HCT116 (cell line): ENCODE measurements around the gene NR2C2. TPM values are rescaled to one million over a fixed set of nuclear protein-coding genes. Genes with fewer than 3 reads are reported as not detected.

Experiments used
- ATAC-seq: fragments of 200-7000 bp; cut with Tn5 transposase; 2 replicates; pipeline ENCODE4 v1.9.1; 2020; ENCODE audit warnings: mild to moderate bottlenecking, moderate library complexity
- BruUV-seq: library from RNA; stranded (reverse); fragments of 400-500 nt; replicated peaks from 2 replicates; lab custom pipeline; 2021; lab: Mats Ljungman, UMichigan
- CTCF ChIA-PET: fragments of 300-600 bp; sonication (Branson Sonifier 250); formaldehyde crosslinking; loops from one replicate; lab custom pipeline; 2021; ENCODE audit warnings: antibody characterized with exemption; lab: Charles Lee
- POLR2A ChIA-PET: fragments of 300-600, 350-600 bp; sonication (Branson Sonifier 250); formaldehyde crosslinking; loops from one replicate; lab custom pipeline; 2021; ENCODE audit warnings: antibody characterized with exemption; lab: Charles Lee
- RAD21 ChIA-PET, 2 experiments: fragments of 300-600 bp; sonication (Branson Sonifier 250); formaldehyde crosslinking; loops; one replicate each; lab custom pipeline; 2023; ENCODE audit warnings: low total read pairs in 2 of 2; ENCODE audit not compliant: uncharacterized antibody in 2 of 2, unreplicated experiment in 2 of 2, low non-redundant PET in 1 of 2; lab: Charles Lee
- DNase-seq: peaks from one replicate; pipeline ENCODE4 v3.0.0-alpha.2; 2010; ENCODE audit warnings: low read depth, low spot score
- H2AFZ ChIP-seq: fragments of 200-600 bp; shearing (Covaris generic), sonication (generic); 2 replicates; pipeline ENCODE4 v1.6.1; 2017; ENCODE audit warnings: low read depth, mixed run types, mixed read lengths, antibody characterized with exemption, low read length; ENCODE audit not compliant: poor library complexity, severe bottlenecking
- H3K27ac ChIP-seq: 2 replicates; pipeline ENCODE4 v1.5.1; 2012; ENCODE audit warnings: low read depth, low read length
- H3K27me3 ChIP-seq: fragments of 200-600 bp; sonication (generic); 2 replicates; pipeline ENCODE4 v1.6.1; 2016; ENCODE audit warnings: mixed run types, low read length, mixed read lengths; ENCODE audit not compliant: insufficient read depth
- H3K36me3 ChIP-seq, 2 experiments: fragments of 200-500 bp in 1 of 2; fragments of 200-600 bp in 1 of 2; sonication (Bioruptor generic) in 1 of 2; sonication (generic) in 1 of 2; 2 replicates each; pipeline versions ENCODE4 v1.5.1 to v1.6.1; 2014 to 2016; ENCODE audit warnings: low read length in 2 of 2, inconsistent platforms in 1 of 2, mixed read lengths in 1 of 2, mixed run types in 1 of 2; ENCODE audit not compliant: insufficient read depth in 2 of 2, control insufficient read depth in 1 of 2
- H3K4me1 ChIP-seq, 2 experiments: fragments of 200-600 bp in 1 of 2; sonication (generic) in 1 of 2; 2 replicates each; pipeline versions ENCODE4 v1.5.1 to v1.6.1; 2012 to 2017; ENCODE audit warnings: low read length in 2 of 2, inconsistent platforms in 1 of 2, mild to moderate bottlenecking in 1 of 2, mixed read lengths in 1 of 2, mixed run types in 1 of 2, moderate library complexity in 1 of 2; ENCODE audit not compliant: insufficient read depth in 2 of 2, control insufficient read depth in 1 of 2
- H3K4me2 ChIP-seq: fragments of 200-600 bp; sonication (generic); 2 replicates; pipeline ENCODE4 v1.6.1; 2017; ENCODE audit warnings: mixed run types, low read length, mixed read lengths
- H3K4me3 ChIP-seq, 2 experiments: fragments of 200-600 bp in 1 of 2; sonication (generic) in 1 of 2; replicated peaks in 1 of 2; 2 replicates each; pipeline ENCODE4 v1.5.1; 2011 to 2016; ENCODE audit warnings: low read length in 2 of 2, control low read depth in 1 of 2, low read depth in 1 of 2, mild to moderate bottlenecking in 1 of 2, mixed read lengths in 1 of 2, mixed run types in 1 of 2
- H3K79me2 ChIP-seq: fragments of 200-600 bp; sonication (generic); 2 replicates; pipeline ENCODE4 v1.6.1; 2017; ENCODE audit warnings: mild to moderate bottlenecking, mixed run types, low read length, moderate library complexity, mixed read lengths; ENCODE audit not compliant: insufficient read depth
- H3K9ac ChIP-seq: fragments of 200-600 bp; sonication (generic); 2 replicates; pipeline ENCODE4 v1.6.1; 2016; ENCODE audit warnings: low read length, mixed read lengths
- H3K9me2 ChIP-seq: fragments of 200-600 bp; sonication (generic), shearing (Covaris generic); 2 replicates; pipeline ENCODE4 v1.6.1; 2017; ENCODE audit warnings: mixed run types, mild to moderate bottlenecking, moderate library complexity; ENCODE audit not compliant: insufficient read depth
- H3K9me3 ChIP-seq, 2 experiments: fragments of 200-500 bp in 1 of 2; fragments of 200-600 bp in 1 of 2; sonication (Bioruptor generic) in 1 of 2; sonication (generic) in 1 of 2; 2 replicates each; pipeline ENCODE4 v1.6.1; 2014 to 2017; ENCODE audit warnings: low read length in 2 of 2, mixed read lengths in 2 of 2, inconsistent platforms in 1 of 2, low read depth in 1 of 2, mild to moderate bottlenecking in 1 of 2, mixed run types in 1 of 2, moderate library complexity in 1 of 2; ENCODE audit not compliant: control insufficient read depth in 1 of 2, insufficient read depth in 1 of 2
- H4K20me1 ChIP-seq: fragments of 200-600 bp; sonication (generic), shearing (Covaris generic); 2 replicates; pipeline ENCODE4 v1.6.1; 2017; ENCODE audit warnings: mixed run types, mild to moderate bottlenecking, moderate library complexity; ENCODE audit not compliant: insufficient read depth
- CEBPB ChIP-seq: IDR thresholded peaks from 2 replicates; pipeline ENCODE4 v1.6.1; 2012; ENCODE audit warnings: low read depth
- EGR1 ChIP-seq: IDR thresholded peaks from 2 replicates; pipeline ENCODE4 v1.6.1; 2012; ENCODE audit warnings: low read depth
- MAX ChIP-seq: IDR thresholded peaks from 2 replicates; pipeline ENCODE4 v1.6.1; 2012
- POLR2AphosphoS5 ChIP-seq: IDR thresholded peaks from 2 replicates; pipeline ENCODE4 v1.6.1; 2011; ENCODE audit warnings: mild to moderate bottlenecking, low read depth, low read length, moderate library complexity
- RAD21 ChIP-seq: IDR thresholded peaks from 2 replicates; pipeline ENCODE4 v1.6.1; 2012; ENCODE audit warnings: low read depth, mild to moderate bottlenecking
- REST ChIP-seq: IDR thresholded peaks from 2 replicates; pipeline ENCODE4 v1.6.1; 2012; ENCODE audit warnings: low read depth
- SIN3A ChIP-seq: IDR thresholded peaks from 2 replicates; pipeline ENCODE4 v1.6.1; 2012; ENCODE audit warnings: low read depth
- SP1 ChIP-seq: IDR thresholded peaks from 2 replicates; pipeline ENCODE4 v1.6.1; 2012; ENCODE audit warnings: low read depth
- SRF ChIP-seq: IDR thresholded peaks from 2 replicates; pipeline ENCODE4 v1.6.1; 2012; ENCODE audit warnings: low read depth
- ZBTB33 ChIP-seq: IDR thresholded peaks from 2 replicates; pipeline ENCODE4 v1.6.1; 2011; ENCODE audit warnings: mild to moderate bottlenecking, low read length, moderate library complexity; ENCODE audit not compliant: insufficient replicate concordance; ENCODE audit errors: extremely low read depth
- intact Hi-C: fragments of 100-400 bp; cut with micrococcal nuclease; formaldehyde crosslinking; loops from 2 replicates; pipeline ENCODE4 v1.10.0; 2022
- total RNA-seq: library from RNA; stranded (reverse); gene quantifications from one replicate; pipeline ENCODE4 v1.2.1, GENCODE V29; 2021; ENCODE audit not compliant: unreplicated experiment

Gene NR2C2
- total RNA-seq, 1 experiment from 2014 or later = 45.0 TPM

- Histone ChIP-seq H3K9me2 (no peaks in the 10 kb centered on the region), H3K27ac (no peak overlapping the region), H3K27me3 (no peaks in the 10 kb centered on the region), H3K79me2 (peaks cover 98% of the 10 kb centered on the region), H3K9me3 (no peaks in the 10 kb centered on the region), H3K4me3 (no peak overlapping the region), H4K20me1 (peaks cover 15% of the 10 kb centered on the region; the same call in 1 of the 2 replicates), H2AFZ (no peak overlapping the region), H3K4me1 (no peaks in the 10 kb centered on the region), H3K9ac (no peak overlapping the region), H3K36me3 (peaks cover 37 to 73% of the 10 kb centered on the region in 2 experiments; a peak in 3 of 4 replicates), H3K4me2 (no peak overlapping the region)
- no peak for TF ChIP-seq ZBTB33
- TF ChIP-seq CEBPB = no peak
- no peak for TF ChIP-seq SIN3A
- TF ChIP-seq REST = no peak
- TF ChIP-seq POLR2AphosphoS5 = no peak
- TF ChIP-seq RAD21 = no peak
- no peak for TF ChIP-seq EGR1
- TF ChIP-seq SP1 = no peak
- TF ChIP-seq SRF = no peak
- no peak for TF ChIP-seq MAX
- CTCF ChIA-PET = interaction anchor here (0.6 to 1.7 kb wide), 3 partner anchors 10 to 50 kb away, joined by 3 to 4 read pairs (median 3); no protein-coding TSS in a partner anchor
- RAD21 ChIA-PET = no interaction called here
- no TSS peak for BruUV-seq
- POLR2A ChIA-PET = no interaction called here
- ATAC-seq (no peak), DNase-seq (no peak)
- intact Hi-C loops = no loop called here
Measured at GRCh38 chr3:15052335-15053242, 105.2 kb downstream of the NR2C2 start.
